Fibroblast of skin of right quadriceps (primary cell): ENCODE data around the gene CREBBP.
A peak's percentile ranks its signal among the peaks of the same experiment; 100 is the strongest.

Source experiments
- DNase-seq: peaks from one replicate; pipeline ENCODE4 v3.0.0-alpha.2; 2013

CREBBP gene

DNA sequence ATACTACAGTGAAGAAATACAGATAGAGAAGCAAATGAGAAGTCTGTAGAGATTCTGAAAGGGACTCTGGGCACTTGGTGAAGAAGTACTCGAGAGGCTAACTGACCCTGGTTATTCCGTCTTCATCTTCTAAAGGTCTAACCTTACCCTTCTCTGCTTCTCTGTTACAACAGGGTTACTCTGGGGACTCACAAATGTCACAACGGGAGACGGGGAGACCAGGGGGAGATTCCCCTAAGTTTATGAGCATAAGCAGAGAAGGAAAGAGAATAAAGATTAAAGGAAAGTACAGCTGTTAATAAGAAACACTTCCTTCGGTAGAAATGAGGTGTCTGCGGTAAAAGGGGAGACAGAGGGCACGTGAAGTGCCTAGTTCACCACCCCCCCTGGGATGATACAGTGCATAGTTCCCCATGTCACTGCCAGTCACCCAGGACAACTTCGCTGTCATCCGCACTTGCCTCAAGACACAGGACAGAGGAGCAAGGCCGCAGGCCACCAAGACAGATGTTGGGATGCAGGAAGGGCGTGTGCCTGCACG lies 88.0 kb downstream of the CREBBP start:
- no peak for DNase-seq

DNA sequence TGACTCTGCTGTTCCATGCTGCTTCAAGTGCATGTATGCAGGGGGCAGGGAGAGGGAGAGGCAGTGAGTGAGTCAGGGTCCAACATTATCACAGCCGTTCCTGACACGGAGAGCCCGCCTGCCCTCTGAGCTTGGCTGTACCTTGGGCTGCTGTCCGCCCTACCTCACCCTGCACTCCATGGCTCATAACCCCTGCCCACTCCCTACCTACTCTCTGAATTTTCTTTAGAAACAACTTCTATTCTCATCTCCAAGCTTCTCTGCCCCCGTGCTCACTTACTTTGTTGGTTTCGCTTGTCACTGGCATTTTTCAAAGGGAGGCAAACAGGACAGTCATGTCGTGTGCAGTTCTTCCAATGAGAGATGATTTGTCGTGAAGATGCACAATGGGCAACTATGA lies 88.8 kb downstream of the CREBBP start:
- DNase-seq, result no peak

DNA sequence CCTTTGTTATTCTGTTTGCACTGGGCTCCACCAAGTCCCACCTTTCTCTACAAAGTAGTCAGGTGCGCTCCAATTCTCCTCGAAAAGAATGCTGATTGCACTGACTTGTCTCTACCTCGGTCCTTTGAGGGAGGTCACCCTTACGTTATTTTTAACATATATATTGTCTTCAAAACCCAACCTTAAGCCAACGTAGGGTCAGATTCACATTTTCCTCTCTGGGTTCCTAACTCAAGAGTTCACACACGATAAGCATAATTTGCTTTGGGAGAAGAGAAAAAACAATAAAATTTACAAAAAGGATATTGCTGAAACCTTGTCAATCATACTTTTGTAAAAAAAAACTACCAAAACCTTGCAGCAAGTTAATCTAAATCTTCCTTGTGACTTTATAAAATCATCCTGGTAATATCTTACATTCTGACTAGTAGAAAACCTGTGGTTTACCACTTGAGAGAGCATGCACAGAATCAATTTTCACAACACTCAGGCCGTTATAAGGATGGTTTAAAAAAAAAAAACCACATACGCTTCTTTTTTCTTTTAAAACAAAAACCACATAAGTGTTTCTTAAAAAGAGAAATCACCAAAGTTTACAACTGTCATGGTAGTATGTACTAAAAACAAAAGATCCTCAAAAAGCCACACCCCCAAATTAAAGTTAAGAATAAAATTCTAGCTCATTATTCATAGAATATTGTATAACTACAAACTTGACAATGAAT lies 91.0 kb downstream of the CREBBP start:
- no peak for DNase-seq

DNA sequence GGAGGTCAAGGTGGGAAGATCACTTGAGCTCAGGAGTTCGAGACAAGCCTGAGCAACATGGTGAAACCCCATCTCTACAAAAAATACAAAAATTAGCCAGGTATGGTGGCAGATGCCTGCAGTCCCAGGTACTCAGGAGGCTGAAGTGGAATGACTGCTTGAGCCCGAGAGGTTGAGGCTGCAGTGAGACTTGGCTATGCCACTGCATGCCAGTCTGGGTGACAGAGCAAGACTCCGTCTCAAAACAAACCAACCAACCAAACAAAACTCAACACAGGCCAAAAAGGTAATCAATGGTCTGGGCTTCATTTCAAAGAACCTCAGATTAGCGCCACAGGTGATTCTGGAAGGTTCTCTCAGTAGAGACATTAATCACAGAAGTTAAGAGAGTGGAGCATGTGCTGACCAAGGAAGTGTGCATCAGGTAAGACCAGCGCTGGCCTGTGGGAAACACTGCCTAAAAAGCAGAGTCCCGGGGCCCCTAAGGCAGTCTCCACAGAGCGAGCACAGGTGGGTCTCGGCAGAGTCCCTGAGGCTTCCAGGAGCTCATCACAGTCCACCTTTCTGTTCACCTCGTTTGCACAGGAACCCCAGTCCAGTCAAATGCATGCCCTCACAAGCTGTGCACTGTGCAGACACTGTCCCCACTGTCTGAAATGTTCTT lies 91.7 kb downstream of the CREBBP start:
- DNase-seq, result no peak

DNA sequence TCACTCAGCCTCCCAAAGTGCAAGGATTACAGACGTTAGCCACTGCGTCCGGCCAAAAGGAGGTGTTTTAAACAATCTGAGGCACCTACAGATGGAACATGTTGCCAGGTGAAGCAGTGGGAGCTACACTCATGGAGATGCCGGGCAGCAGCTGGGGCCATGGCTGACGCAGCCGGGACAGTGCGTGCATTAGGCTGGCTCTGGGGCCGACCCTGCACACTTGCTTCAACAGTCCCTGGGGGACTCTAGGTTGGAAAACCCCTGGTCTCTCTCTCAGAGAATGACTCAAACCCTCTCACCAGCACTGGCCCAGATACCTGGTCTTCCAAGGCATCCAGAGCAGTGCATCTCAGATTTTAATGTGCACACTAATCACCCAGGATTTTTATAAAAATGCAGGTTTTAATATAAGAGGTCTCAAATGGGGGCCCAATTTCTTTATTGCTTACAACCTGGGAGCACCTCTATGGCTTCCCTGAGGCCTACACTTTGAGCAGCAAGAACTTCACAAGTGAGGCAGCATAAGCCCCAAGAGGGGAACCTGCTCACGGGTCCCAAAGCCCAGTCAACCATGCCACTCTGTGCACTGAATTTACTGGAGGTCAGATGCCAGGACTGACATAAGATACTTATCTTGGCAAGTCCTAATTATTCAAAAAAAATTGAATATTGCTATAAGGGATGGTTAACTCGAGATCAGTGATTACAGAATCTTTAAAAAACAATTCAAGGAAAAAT lies 92.4 kb downstream of the CREBBP start:
- no peak for DNase-seq

DNA sequence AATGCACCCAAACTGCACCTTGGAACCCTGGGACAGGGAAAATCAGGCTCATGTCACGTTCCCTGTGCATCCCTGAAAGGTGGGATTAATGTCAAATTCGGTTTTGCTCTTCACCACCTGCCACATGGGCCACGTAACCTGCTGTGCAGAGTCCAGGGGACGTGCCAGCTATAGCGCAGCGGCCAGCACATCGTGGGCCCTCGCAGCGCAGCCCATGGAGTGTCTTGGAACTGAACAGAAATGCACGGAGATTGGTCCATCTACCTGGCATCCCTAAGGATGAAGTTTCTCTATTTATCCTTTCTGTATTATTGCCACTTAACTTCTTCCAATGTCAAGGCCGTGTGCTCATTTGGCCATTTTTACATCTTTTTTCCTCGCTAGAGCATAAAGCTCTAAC lies 95.1 kb downstream of the CREBBP start:
- no peak for DNase-seq

DNA sequence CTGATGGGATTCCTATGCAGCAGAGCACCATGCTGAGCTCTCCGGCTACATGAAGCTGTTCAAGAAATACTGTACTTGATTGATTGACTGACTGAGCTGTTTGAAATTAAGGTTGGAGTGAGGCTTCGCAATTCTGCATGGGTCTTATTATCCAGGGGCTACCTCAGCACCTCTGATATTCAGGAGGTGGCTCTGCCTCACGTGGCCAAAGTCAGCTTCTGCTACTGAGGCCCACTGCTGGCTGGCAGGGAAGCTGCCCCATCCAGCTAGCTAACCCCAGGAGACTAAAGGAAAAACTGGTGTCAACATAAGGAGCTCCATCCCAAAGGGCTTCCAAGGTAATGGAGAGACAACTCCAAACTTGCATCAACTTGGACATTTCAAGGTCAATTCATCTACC lies 97.0 kb downstream of the CREBBP start:
- no peak for DNase-seq

DNA sequence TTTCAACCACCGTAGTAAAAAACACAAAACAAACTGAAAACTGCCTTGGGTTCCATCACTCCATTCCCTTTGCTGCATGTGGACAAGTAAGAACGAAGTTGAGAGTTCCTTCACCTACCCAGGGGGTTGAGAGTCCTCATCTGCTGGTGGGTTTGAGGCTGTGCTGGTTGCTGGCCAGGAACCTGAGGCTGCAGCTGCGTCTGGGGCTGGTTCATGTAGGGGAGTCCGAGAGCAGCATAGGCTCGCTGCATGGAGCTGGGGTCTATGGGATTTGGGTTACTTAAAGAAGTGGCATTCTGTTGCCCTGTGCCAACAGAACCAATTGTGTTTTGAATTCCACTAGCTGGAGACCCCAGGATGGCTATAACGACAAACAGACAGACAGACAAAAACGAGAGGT lies 97.9 kb downstream of the CREBBP start:
- DNase-seq, result no peak

DNA sequence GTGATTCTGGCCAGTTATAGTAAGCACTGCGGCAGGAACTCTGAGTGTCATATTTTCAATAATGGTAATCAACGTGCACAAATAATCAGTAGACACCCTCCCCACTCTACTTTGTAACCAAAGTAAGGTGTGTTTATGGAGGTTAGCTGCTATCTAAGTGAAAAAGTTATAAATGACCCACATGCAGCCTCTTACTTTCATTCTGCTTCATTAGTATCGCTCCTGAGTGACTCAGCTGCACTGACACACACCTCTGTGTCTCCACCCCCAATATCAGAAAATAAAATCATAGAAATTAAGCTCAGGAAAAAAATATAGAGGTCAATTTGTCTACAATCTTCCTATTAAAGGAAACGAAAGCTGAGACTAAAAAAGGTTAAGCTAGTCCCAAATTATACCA lies 99.1 kb downstream of the CREBBP start:
- no peak for DNase-seq

DNA sequence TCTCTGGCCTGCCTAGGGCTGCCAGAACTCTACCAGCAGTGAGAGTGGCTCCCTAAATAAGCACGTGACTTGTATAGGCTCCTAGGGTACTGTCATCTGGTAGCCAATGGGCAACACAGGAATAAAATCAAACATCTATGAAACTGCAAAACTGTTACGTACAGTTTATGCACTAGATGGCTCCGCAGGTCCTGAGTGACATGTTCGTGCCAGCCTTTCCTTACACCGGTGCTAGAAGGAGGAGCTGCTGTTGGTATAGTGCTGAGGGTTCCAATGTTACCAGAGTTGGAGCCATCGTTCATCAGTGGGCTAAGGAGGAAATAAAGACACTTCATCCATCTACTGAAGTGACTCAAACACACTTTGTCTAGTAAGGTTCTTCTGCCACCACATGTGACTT lies 99.9 kb downstream of the CREBBP start:
- DNase-seq, result peak; percentile 20

DNA sequence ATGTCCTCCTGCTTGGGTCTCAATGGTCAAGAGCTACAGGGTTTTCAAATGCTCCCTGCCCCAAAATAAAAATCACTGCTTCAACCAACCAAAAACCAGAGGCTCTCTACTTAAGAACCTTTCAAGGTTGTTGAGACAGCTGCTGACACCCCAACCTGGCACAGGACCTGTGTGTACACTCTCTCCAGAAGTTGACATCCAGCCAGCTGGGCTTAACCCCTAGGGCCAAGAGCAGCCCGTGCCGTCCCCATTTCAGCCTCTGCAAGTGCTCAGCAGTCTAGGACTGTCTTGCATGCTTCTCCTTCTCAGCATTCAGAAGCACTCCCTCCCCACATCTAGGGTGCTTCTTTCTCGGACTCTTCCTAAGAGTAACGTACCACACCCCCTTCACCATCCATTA lies 104.2 kb downstream of the CREBBP start:
- DNase-seq, result no peak

DNA sequence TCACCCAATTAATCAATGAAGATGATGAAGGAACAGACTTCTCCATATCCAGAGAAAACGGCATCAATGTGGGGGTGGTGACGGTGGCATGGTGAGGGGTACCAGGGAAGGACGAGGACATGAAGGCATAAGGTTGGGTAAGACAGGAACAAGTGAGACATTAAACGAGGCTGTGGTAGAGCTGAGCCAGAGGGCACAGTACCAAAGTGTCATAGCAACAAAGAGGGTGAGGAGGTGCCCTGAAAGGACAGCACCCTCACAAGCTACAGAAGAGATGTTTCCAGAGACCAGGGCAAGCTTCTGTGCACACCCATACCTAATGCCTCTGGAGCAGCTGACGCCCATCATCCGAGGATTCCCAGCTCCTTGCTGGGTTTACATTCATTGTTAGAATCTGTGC lies 105.7 kb downstream of the CREBBP start:
- no peak for DNase-seq

DNA sequence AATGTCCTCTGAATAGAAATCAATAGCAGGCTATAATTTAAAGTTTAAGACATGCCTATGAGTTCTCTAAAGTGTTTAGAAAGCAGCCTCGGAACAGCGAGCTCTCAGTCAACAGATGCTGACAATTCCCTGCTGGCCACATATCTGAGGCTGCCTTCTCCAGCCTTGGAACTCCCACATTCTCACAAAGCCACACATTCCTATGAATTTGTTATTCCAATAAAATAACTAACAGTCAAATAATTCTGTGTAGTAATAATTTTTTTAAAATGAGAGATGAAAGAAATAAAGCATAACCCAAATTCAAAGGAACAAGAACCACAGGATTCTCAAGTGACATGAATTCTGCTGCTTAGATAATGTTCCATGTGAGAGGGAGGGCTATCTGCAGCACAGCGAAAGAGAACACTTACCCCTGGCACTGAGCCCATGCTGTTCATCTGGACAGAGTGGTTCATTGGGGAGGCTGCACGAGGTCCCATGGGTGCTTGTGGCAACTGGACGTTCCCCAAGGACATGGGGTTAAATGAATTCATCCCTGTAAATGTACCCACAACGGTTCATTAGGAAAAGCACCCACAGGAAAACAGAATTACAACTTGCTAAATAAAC lies 106.3 kb downstream of the CREBBP start:
- DNase-seq, result peak; percentile 23

DNA sequence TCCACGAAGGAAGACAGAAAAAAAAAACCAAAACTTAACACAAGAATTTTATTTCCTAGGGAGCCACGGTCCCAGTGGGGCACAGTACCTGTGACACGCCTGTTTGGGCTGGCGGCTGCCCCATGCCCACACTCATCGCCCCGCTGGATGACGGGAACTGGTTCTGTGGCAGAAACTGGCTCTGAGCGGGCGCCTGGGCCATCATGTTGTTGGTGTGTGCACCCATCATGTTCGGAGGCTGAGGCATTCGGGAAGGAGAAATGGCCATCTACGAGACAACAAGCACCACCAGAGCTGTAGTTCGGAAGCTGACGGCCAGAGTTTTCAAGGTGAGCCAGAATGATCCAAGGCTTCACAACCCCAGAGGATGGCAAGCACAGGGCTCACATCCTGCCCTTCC lies 106.8 kb downstream of the CREBBP start:
- DNase-seq, result no peak

DNA sequence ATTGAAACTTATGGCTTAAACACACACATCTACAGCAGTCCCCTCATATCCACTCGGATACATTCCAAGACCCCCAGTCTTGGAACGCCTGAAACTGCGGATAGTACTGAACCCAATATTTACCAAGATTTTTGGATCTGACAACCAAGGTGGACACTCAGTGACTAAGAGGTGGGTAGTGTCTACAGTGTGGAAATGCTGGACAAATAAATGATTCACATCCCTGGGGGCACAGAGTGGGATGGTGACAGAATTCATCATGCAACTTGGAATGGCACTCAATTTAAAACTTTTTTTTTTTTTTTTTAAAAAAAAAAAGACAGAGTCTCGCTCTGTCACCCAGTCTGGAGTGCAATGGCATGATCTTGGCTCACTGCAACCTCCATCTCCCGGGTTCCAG lies 109.0 kb downstream of the CREBBP start:
- no peak for DNase-seq

DNA sequence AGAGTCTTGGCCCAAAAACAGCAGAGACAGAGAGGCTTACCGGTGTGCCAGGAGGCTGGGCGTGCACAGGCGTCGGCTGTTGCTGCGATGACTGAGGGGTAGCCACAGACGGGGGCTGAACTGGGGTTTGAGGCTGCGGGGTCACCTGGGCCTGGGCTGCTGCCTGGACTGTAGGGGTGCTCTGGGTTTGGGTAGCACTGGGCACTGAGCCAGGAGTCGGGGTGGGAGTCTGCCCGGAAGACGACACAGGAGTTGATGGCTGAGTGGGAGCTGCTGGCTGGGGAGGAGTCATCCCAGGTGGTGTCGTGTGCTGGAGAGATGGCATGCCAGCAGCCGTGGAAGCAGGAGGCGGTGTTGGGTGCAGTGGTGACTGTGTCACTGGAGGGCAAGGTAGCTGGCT lies 110.0 kb downstream of the CREBBP start:
- DNase-seq, result no peak

DNA sequence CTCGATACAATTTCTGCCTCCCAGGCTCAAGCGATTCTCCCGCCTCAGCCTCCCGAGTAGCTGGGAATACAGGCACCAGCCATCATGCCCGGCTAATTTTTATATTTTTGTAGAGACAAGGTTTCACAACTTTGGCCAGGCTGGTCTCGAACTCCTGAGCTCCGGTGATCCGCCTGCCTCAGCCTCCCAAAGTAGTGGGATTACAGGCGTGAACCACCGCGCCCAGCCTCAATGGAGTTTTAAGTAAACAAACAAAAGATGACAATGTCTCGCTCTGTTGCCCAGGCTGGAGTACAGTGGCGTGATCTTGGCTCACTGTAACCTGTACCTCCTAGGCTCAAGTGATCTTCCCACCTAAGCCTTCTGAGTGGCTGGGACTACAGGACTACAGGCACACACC lies 110.6 kb downstream of the CREBBP start:
- no peak for DNase-seq

DNA sequence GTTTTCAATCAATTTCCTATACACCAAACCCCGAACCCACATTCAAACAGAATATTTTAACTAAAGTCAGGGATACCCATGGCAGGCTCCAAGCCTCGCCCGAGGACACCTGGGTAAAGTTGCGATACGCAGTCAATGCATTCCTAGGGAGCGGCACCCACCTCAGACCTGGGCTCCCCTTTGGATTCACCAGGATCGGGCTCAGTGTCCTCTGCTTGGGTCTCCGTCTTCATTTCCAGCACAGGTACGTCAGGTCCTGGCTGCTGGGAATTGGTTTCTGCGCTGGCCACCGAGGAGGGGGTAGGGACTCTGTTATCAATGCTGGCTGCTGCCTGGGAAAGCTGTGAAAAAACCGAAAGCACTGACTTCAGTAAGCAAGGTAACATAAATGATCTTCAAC lies 111.5 kb downstream of the CREBBP start:
- DNase-seq, result no peak

DNA sequence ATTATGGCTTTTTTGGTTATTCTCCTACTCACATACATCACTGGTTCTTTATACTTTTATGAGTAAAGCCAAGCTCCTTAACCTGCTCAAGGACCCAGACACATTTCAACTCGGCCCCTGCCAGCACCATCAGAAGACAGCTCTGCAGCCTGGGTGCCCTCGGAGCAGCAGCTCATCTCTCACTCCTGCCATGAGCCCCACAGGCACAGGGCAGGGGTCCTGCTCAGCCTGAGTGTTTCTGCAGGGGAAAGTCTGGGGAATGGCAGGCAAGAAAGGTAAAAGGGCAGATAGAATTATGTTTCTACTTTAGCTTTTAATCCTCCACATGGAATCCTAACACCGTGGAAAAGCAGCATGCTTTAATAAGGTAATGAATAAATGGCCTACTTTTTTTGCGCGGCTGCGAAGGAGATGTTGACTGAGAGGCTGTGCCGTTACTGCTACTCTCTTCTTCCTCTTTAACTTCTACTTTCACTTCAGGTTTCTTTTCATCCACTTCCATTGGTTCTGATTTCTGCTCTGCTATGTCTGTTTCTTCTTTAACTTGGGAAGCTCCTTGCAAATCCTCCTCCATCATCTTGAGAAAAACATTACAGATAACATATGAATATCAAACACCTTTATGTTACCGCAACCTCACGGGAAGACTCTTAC lies 113.1 kb downstream of the CREBBP start:
- DNase-seq, result no peak

DNA sequence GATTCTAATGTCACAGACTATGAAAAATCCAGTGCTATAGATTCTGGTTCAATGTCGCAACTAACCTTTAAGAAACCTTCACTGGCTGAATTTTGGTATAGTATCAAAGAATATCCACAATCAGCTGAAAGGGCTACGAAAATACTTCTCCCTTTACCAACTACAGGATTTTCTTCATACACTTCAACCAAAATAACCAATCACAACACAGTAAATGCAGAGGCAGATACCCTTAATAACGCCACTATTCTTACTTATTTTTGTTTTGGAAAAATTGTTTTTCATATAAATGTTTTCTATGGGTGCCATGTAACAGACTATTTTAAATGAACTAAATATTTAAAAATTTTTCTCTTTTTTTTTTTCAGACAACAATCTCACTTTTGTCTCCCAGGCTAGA lies 114.3 kb downstream of the CREBBP start:
- no peak for DNase-seq

DNA sequence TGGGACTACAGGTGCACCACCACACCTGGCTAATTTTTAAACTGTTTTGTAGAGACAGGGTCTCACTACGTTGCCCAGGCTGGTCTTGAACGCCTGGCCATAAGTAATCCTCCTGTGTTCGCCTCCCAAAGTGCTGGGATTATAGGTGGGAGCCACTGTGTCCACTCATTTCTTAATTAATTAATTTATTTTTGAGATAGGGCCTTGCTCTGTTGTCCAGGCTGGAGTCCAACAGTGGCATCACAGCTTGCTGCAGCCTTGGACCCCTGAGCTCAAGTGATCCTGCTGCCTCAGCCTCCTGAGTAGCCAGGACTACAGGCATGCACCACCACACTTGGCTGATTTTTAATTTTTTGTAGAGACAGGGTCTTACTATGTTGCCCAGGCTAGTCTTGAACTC lies 116.1 kb downstream of the CREBBP start:
- no peak for DNase-seq

DNA sequence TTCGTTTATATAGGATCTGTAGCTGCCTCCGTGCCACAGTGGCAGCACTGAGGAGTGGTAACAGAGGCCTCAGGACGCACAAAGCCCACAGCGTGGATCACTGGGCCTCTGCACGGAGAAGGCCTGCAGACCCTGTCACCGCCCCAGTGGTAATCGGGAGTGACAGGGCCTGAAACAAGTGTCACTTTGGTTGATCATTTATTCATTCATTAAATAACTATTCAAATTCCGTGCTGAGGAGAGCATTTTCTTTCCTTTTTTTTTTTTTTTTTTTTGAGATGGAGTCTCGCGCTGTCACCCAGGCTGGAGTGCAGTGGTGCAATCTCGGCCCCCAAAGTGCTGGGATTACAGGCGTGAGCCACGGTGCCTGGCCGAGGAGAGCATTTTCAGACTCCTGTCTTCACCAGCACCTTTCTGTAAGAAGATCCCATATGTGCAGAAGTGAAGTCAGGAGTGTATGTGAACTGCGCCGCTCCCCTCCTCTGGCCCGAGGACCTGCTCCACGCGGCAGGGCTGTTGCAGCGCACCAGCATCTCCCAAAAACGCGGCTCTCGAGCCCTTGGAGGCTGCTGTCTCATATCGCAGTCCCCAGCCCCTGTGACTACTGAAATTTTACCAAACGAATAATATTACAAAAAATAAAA lies 118.3 kb downstream of the CREBBP start:
- DNase-seq, result no peak
